ENCODE results near the gene FOXN3.

FOXN3 gene

DNA sequence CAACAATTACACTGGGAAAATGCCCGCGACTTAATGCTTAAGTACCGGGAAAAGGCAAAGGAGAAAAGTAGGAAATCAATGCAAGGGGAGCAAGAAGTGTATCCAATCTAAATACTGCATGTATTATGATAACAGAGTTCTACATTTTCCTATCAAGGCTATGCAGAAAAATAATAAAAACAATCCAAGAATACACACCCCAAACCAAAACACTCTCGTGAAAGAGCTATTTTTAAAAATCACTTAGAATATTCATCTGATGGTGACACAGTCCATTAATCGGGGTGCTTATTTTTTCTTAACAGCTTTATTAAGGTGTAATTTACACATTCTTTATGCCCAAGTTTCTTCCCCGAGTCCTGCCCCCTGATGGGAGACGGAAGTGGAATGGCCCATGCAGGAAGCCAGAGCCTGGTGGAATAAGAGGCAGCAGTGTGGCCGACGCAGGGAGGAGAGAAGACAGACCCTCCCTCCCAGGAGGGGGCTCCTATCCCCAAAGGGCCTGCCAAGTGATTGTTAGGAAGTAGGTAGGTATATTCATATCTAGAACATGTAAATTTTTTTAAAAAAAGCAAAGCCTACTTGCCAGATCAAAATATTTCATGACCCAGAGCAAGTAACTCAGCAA, 174.3 kb downstream of the FOXN3 start:
- no peak overlapping the region for H3K9ac ChIP-seq (ENCODE audit: low read length in 2 of 2)
- no peak overlapping the region for H3K4me3 ChIP-seq (ENCODE audit: low read length in 2 of 2)
- H3K36me3 ChIP-seq (ENCODE audit: control insufficient read depth in 2 of 2, insufficient read depth in 2 of 2, low read length in 2 of 2) = no peaks in the 10 kb centered on the region
- no peaks in the 10 kb centered on the region for H3K9me3 ChIP-seq (ENCODE audit: control insufficient read depth in 2 of 2, low read length in 2 of 2)
- no peak overlapping the region for H3K27ac ChIP-seq (ENCODE audit: low read length)
- H3K27me3 ChIP-seq (ENCODE audit: control insufficient read depth in 1 of 2, insufficient read depth in 2 of 2, low read length in 2 of 2) = no peaks in the 10 kb centered on the region
- peaks cover 2% of the 10 kb centered on the region for H3K4me1 ChIP-seq (ENCODE audit: control insufficient read depth, insufficient read depth, low read length)

DNA sequence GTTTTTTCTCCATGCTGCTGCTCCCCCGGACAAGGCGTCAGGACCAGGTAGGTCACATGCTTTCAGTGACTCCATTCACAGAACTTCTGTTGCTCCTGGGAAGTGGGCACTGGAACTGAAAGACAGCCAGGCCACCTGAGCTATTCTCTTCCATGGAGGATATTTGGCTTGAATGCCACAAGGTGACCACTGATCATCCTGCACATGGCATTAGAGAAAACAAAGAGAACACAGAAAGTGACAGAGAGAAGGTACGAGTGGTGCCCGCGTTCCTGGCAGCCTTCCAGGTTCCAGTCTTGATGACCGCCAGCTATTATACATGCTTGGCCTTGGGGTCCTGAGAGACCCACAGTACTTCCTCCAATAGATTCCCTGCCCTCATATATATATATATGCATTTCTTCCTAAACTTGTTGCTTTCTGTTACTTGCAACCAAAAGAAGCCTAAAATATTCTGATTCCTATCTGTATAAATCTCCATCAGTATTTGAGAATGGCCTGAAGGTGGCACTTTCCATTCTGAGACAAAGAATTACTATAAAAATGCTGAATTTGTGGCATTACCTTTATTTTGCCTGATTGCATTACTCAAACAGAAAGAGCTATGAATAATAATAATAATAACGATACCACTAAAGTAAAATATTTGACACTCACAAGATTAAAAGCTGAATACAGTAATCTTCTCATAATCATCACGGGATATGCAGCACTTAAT, 174.9 kb downstream of the FOXN3 start:
- H3K27ac ChIP-seq (ENCODE audit: low read length) = no peak overlapping the region
- no peaks in the 10 kb centered on the region for H3K36me3 ChIP-seq (ENCODE audit: control insufficient read depth in 2 of 2, insufficient read depth in 2 of 2, low read length in 2 of 2)
- H3K4me1 ChIP-seq (ENCODE audit: control insufficient read depth, insufficient read depth, low read length) = peaks cover 2% of the 10 kb centered on the region
- H3K9ac ChIP-seq (ENCODE audit: low read length in 2 of 2) = no peak overlapping the region
- no peaks in the 10 kb centered on the region for H3K27me3 ChIP-seq (ENCODE audit: control insufficient read depth in 1 of 2, insufficient read depth in 2 of 2, low read length in 2 of 2)
- no peaks in the 10 kb centered on the region for H3K9me3 ChIP-seq (ENCODE audit: control insufficient read depth in 2 of 2, low read length in 2 of 2)
- no peak overlapping the region for H3K4me3 ChIP-seq (ENCODE audit: low read length in 2 of 2)

DNA sequence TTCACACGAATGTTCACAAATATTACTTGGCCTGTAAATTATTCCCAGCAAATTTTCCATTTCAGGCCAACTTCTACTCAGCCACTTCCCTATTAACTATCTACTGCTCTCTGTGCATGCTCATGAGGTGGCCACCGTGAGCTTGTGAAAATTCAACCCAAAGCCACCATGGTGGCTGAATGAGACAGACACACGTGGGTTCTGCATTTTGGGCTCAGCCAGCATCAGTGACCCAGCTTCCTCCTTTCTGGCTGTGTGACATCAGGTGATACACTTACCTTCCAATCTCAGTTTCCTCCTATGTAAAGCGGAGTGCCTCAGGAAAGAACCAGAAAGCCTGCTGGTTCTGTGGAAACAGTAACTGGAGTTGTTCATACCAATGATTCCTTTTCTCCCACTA, 175.8 kb downstream of the FOXN3 start:
- Histone ChIP-seq H3K36me3 (ENCODE audit: control insufficient read depth in 2 of 2, insufficient read depth in 2 of 2, low read length in 2 of 2) (no peaks in the 10 kb centered on the region), H3K27me3 (ENCODE audit: control insufficient read depth in 1 of 2, insufficient read depth in 2 of 2, low read length in 2 of 2) (no peaks in the 10 kb centered on the region), H3K27ac (ENCODE audit: low read length) (no peak overlapping the region), H3K9ac (ENCODE audit: low read length in 2 of 2) (no peak overlapping the region), H3K4me1 (ENCODE audit: control insufficient read depth, insufficient read depth, low read length) (peaks cover 2% of the 10 kb centered on the region), H3K4me3 (ENCODE audit: low read length in 2 of 2) (no peak overlapping the region), H3K9me3 (ENCODE audit: control insufficient read depth in 2 of 2, low read length in 2 of 2) (no peaks in the 10 kb centered on the region)

DNA sequence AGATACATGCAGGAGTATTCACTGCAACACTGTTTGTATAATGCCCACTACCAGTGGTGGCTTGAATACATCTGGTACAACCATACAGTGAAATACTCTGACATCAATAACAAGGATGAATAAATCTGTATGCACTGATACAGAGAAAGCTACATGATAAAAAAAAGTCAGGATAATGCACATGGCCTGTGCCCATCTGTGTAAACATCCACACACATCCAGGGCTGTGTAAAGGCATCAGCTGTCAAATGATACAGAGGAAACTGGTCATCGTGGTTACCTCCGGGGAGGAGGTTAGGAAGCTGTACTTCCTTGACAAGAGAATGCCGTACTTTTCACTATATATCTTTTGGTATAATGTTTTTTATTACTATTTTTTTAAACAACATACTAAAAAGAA, 176.6 kb downstream of the FOXN3 start:
- Histone ChIP-seq H3K4me1 (ENCODE audit: control insufficient read depth, insufficient read depth, low read length) (peaks cover 2% of the 10 kb centered on the region), H3K36me3 (ENCODE audit: control insufficient read depth in 2 of 2, insufficient read depth in 2 of 2, low read length in 2 of 2) (peaks cover 0 to under 1% of the 10 kb centered on the region in 2 donors), H3K4me3 (ENCODE audit: low read length in 2 of 2) (no peak overlapping the region), H3K27ac (ENCODE audit: low read length) (no peak overlapping the region), H3K27me3 (ENCODE audit: control insufficient read depth in 1 of 2, insufficient read depth in 2 of 2, low read length in 2 of 2) (no peaks in the 10 kb centered on the region), H3K9ac (ENCODE audit: low read length in 2 of 2) (no peak overlapping the region), H3K9me3 (ENCODE audit: control insufficient read depth in 2 of 2, low read length in 2 of 2) (no peaks in the 10 kb centered on the region)

DNA sequence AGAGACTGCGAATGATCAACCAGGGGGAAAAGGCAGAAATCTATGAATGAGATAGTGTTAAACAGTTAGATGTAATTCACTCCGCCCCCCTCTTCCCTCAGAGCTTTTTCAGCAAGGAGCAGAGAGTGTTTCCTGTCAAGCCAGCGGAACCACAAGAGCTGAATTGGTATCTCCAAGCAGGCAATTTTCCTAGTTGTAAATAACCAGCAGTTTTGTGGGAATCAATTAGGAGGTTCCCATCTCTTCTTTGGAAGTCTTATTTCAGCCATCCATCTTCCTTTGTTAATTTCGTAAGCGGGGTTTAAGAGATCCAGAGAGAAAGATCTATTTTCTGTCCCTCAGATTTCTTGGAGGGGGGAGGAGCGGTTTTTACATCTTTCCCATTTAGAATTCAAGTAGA, 178.0 kb downstream of the FOXN3 start:
- H3K27ac ChIP-seq (ENCODE audit: low read length) = no peak overlapping the region

DNA sequence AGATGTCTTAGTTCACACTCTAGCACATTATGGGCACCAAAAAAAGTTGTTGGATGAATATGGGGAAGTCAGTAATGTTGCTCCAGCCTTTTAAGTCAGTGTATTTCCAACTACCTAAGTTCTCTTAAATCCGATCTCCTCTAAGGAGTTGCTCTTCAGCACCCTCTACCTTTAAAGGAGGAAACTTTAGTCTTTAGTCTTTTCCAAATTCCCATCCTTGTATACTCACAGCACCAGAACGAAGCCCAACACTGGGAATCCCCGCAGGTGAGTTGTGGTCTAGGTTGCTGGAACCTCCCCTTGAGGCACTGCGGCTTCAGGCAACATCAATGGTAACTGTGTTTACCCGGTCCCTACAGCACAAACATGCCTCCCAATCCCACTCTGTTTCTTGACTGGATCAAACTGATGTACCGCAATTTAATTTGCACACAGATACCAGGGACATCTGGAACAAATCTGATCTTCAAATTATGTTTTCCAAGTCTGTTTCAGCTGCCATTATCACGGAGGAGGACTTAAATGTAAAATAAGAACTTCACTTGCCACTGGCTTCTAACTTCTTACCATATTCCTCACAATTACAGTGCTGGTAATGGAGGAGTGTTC, 179.0 kb downstream of the FOXN3 start:
- H3K9me3 ChIP-seq (ENCODE audit: control insufficient read depth in 2 of 2, low read length in 2 of 2) = no peaks in the 10 kb centered on the region
- H3K27me3 ChIP-seq (ENCODE audit: control insufficient read depth in 1 of 2, insufficient read depth in 2 of 2, low read length in 2 of 2) = no peaks in the 10 kb centered on the region
- no peak overlapping the region for H3K9ac ChIP-seq (ENCODE audit: low read length in 2 of 2)
- H3K36me3 ChIP-seq (ENCODE audit: control insufficient read depth in 2 of 2, insufficient read depth in 2 of 2, low read length in 2 of 2) = peaks cover 0 to 2% of the 10 kb centered on the region in 2 donors
- H3K4me3 ChIP-seq (ENCODE audit: low read length in 2 of 2) = no peak overlapping the region
- no peak overlapping the region for H3K27ac ChIP-seq (ENCODE audit: low read length)
- peaks cover 2% of the 10 kb centered on the region for H3K4me1 ChIP-seq (ENCODE audit: control insufficient read depth, insufficient read depth, low read length)

More for the DNA sequence above, 178.0 kb downstream of the FOXN3 start:
- Histone ChIP-seq H3K27me3 (ENCODE audit: control insufficient read depth in 1 of 2, insufficient read depth in 2 of 2, low read length in 2 of 2) (no peaks in the 10 kb centered on the region), H3K9ac (ENCODE audit: low read length in 2 of 2) (no peak overlapping the region), H3K4me1 (ENCODE audit: control insufficient read depth, insufficient read depth, low read length) (peaks cover 2% of the 10 kb centered on the region), H3K4me3 (ENCODE audit: low read length in 2 of 2) (no peak overlapping the region), H3K9me3 (ENCODE audit: control insufficient read depth in 2 of 2, low read length in 2 of 2) (no peaks in the 10 kb centered on the region), H3K36me3 (ENCODE audit: control insufficient read depth in 2 of 2, insufficient read depth in 2 of 2, low read length in 2 of 2) (peaks cover 0 to 2% of the 10 kb centered on the region in 2 donors)

DNA sequence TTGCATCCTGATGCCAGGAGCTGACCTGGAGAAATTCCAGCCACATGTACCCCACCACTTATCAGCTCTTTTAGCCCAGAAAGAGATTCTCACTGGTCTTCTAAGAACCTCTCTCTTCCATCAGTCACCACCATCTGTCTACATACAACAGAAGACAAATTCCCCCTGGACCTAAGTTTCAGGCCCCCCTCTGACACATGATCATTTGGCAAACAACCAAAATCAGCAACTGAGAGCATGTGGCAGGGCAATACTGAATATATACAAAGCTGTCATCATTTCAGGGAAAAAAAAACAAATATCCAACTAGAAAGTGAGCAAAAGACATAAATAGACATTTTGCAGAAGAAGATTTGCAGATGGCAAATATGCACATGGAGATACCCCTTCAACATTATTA, 180.2 kb downstream of the FOXN3 start:
- Histone ChIP-seq H3K9me3 (ENCODE audit: control insufficient read depth in 2 of 2, low read length in 2 of 2) (no peaks in the 10 kb centered on the region), H3K27ac (ENCODE audit: low read length) (no peak overlapping the region), H3K27me3 (ENCODE audit: control insufficient read depth in 1 of 2, insufficient read depth in 2 of 2, low read length in 2 of 2) (no peaks in the 10 kb centered on the region), H3K4me1 (ENCODE audit: control insufficient read depth, insufficient read depth, low read length) (peaks cover 2% of the 10 kb centered on the region), H3K36me3 (ENCODE audit: control insufficient read depth in 2 of 2, insufficient read depth in 2 of 2, low read length in 2 of 2) (peaks cover 0 to 2% of the 10 kb centered on the region in 2 donors), H3K4me3 (ENCODE audit: low read length in 2 of 2) (no peak overlapping the region), H3K9ac (ENCODE audit: low read length in 2 of 2) (no peak overlapping the region)

DNA sequence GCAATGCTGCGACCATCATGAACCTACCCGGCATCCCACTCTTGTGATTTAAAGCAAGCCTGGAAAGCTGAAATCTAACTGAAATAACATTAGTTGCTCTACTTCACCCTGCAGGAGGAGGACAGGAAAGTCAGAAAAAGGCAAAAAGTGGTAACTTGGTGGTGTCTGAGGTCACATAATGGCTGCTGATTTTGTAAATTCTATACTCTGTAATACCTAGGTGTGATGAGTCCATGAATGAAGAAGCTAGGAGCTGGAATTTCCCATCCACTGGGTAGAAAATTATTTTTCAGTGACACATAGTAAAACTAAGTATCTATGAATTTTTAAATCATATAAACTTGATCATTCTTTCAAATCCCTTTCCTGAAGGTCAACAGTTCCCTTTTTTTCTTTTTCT, 183.8 kb downstream of the FOXN3 start:
- Histone ChIP-seq H3K4me3 (ENCODE audit: low read length in 2 of 2) (no peak overlapping the region), H3K9me3 (ENCODE audit: control insufficient read depth in 2 of 2, low read length in 2 of 2) (no peaks in the 10 kb centered on the region), H3K27ac (ENCODE audit: low read length) (no peak overlapping the region), H3K36me3 (ENCODE audit: control insufficient read depth in 2 of 2, insufficient read depth in 2 of 2, low read length in 2 of 2) (peaks cover 0 to 2% of the 10 kb centered on the region in 2 donors), H3K27me3 (ENCODE audit: control insufficient read depth in 1 of 2, insufficient read depth in 2 of 2, low read length in 2 of 2) (no peaks in the 10 kb centered on the region), H3K9ac (ENCODE audit: low read length in 2 of 2) (no peak overlapping the region), H3K4me1 (ENCODE audit: control insufficient read depth, insufficient read depth, low read length) (peaks cover 6% of the 10 kb centered on the region)

DNA sequence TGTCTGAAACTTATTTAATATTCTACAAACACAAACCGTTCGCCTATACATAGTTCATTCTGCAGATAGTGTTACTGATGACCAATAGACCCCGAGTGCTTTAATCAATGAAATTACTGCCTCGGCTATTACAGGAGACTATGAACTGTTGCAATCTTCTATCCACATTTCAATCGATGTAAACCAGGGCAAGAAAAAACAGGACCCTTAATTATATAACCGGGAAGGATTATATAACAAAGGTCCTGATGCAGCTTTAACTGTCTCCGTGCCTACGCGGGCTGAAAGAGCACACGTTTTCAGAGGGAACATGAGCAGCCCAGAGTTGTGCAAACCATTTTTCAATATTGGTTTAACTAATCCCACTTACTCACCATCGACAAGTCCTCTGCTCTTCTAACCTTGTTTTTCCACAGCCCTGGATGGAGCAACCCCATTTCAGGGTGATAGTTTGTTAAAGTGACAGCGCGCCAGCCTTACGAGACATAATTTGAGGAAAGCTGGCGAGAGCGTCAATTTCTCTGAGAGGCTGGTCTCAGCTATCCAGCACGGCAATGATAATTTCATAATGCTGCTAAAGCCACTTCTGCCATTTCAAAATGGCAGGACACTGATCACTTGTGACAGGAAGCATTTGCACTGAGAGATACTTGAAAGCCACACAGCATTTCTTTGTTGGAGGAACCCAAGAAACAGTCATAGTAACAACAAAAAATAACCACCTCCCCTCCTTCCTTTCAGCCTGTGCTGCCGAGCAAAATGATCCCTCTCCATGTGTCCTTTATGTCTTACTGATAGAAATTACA, 184.6 kb downstream of the FOXN3 start:
- H3K9ac ChIP-seq (ENCODE audit: low read length in 2 of 2) = no peak overlapping the region
- H3K4me3 ChIP-seq (ENCODE audit: low read length in 2 of 2) = no peak overlapping the region

DNA sequence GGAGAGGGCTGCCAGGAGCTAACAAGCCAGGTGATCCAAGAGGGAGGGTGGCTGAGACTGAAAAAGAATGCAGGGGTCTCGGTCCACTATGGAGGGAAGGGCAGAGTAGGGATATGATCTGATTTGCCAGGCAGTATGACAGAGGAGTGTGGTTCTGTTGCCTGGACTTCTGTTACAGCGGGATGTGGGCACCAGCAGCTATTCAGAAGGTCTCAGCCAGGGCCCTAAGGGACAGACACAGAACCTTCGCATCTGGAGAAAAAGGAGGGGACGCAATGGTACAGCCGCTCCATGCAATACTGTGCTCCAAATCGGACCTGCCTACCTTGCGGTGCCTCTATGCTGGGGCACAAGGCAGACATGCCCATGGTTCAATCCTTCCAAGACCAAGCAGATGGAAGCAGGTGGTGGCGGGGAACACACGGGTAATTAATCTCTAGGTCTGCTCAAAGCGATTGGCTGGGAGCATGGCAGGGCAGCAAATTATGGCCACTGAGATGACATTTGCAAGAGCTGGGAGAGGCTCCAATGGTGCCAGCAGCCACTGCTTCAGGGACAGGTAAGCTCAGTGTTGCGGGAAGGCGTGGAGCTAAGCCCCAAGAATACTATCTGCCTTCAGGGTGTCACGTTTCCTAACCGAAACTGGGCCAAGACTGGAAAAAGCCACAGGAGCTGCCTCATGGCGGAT, 185.5 kb downstream of the FOXN3 start:
- Histone ChIP-seq H3K9me3 (ENCODE audit: control insufficient read depth in 2 of 2, low read length in 2 of 2) (no peaks in the 10 kb centered on the region), H3K27ac (ENCODE audit: low read length) (no peak overlapping the region), H3K27me3 (ENCODE audit: control insufficient read depth in 1 of 2, insufficient read depth in 2 of 2, low read length in 2 of 2) (no peaks in the 10 kb centered on the region), H3K4me3 (ENCODE audit: low read length in 2 of 2) (no peak overlapping the region), H3K9ac (ENCODE audit: low read length in 2 of 2) (no peak overlapping the region), H3K36me3 (ENCODE audit: control insufficient read depth in 2 of 2, insufficient read depth in 2 of 2, low read length in 2 of 2) (peaks cover 0 to 2% of the 10 kb centered on the region in 2 donors), H3K4me1 (ENCODE audit: control insufficient read depth, insufficient read depth, low read length) (peaks cover 13% of the 10 kb centered on the region)

More for the DNA sequence above, 184.6 kb downstream of the FOXN3 start:
- no peaks in the 10 kb centered on the region for H3K9me3 ChIP-seq (ENCODE audit: control insufficient read depth in 2 of 2, low read length in 2 of 2)
- H3K4me1 ChIP-seq (ENCODE audit: control insufficient read depth, insufficient read depth, low read length) = peaks cover 6% of the 10 kb centered on the region
- no peaks in the 10 kb centered on the region for H3K27me3 ChIP-seq (ENCODE audit: control insufficient read depth in 1 of 2, insufficient read depth in 2 of 2, low read length in 2 of 2)
- H3K27ac ChIP-seq (ENCODE audit: low read length) = no peak overlapping the region
- H3K36me3 ChIP-seq (ENCODE audit: control insufficient read depth in 2 of 2, insufficient read depth in 2 of 2, low read length in 2 of 2) = peaks cover 0 to 2% of the 10 kb centered on the region in 2 donors
